ENCODE data around the gene ABCA13.

ABCA13 gene

GRCh38 chr7:48296966-48297365, 125.7 kb downstream of the ABCA13 start:
- no peak overlapping the region for H4K91ac ChIP-seq (ENCODE audit: low read length)
- no peak overlapping the region for H3K4ac ChIP-seq (ENCODE audit: low read depth in 1 of 2, low read length in 2 of 2)
- H2AK5ac ChIP-seq (ENCODE audit: low read length, severe bottlenecking): no peak overlapping the region
- no peak overlapping the region for H3K23ac ChIP-seq (ENCODE audit: low read length in 2 of 2)
- no peak overlapping the region for H2BK12ac ChIP-seq (ENCODE audit: low read length in 2 of 2)
- H3K36me3 ChIP-seq (ENCODE audit: control insufficient read depth in 1 of 2, insufficient read depth in 2 of 2, low read depth in 1 of 2, low read length in 2 of 2): no peaks in the 10 kb centered on the region
- no peaks in the 10 kb centered on the region for H3K27me3 ChIP-seq (ENCODE audit: control insufficient read depth in 1 of 2, insufficient read depth in 1 of 2, low read length in 2 of 2)
- H3K9me3 ChIP-seq (ENCODE audit: control insufficient read depth, low read length): no peaks in the 10 kb centered on the region
- DNase-seq: no peak
- no peak overlapping the region for H2BK5ac ChIP-seq (ENCODE audit: low read depth, low read length, poor library complexity, severe bottlenecking)
- H3K14ac ChIP-seq (ENCODE audit: low read length in 2 of 2): no peak overlapping the region
- H2BK15ac ChIP-seq (ENCODE audit: low read depth, poor library complexity, severe bottlenecking): no peak overlapping the region
- H3K4me1 ChIP-seq (ENCODE audit: control insufficient read depth, insufficient read depth, low read depth, low read length): no peaks in the 10 kb centered on the region
- no peak overlapping the region for H3K18ac ChIP-seq (ENCODE audit: low read depth in 1 of 2, low read length in 2 of 2)
- no peak overlapping the region for H3K9ac ChIP-seq (ENCODE audit: low read length)
- no peak overlapping the region for H3K4me2 ChIP-seq (ENCODE audit: low read length, poor library complexity, severe bottlenecking)
- H4K8ac ChIP-seq (ENCODE audit: low read length): no peak overlapping the region
- no peak overlapping the region for H2AFZ ChIP-seq (ENCODE audit: low read depth, low read length)
- no peak overlapping the region for H2BK120ac ChIP-seq (ENCODE audit: low read depth, low read length)
- WGBS: 38% methylated on average over 2 of the region's 2 CpGs
- no peak overlapping the region for H3K27ac ChIP-seq (ENCODE audit: low read length, poor library complexity, severe bottlenecking)
- H3K79me1 ChIP-seq (replicated peaks; ENCODE audit: low read length, poor library complexity, severe bottlenecking): no peaks in the 10 kb centered on the region
- no peak overlapping the region for H3K4me3 ChIP-seq (ENCODE audit: insufficient read depth in 1 of 2, low read depth in 1 of 2, low read length in 2 of 2)

- H3K9me3 ChIP-seq (ENCODE audit: control insufficient read depth, low read length): no peaks in the 10 kb centered on the region
- no peak overlapping the region for H2BK120ac ChIP-seq (ENCODE audit: low read depth, low read length)
- H2AFZ ChIP-seq (ENCODE audit: low read depth, low read length): no peak overlapping the region
- no peaks in the 10 kb centered on the region for H3K79me1 ChIP-seq (replicated peaks; ENCODE audit: low read length, poor library complexity, severe bottlenecking)
- H3K27ac ChIP-seq (ENCODE audit: low read length, poor library complexity, severe bottlenecking): no peak overlapping the region
- no peak overlapping the region for H3K23ac ChIP-seq (ENCODE audit: low read length in 2 of 2)
- no peak overlapping the region for H2AK5ac ChIP-seq (ENCODE audit: low read length, severe bottlenecking)
- no peak overlapping the region for H3K18ac ChIP-seq (ENCODE audit: low read depth in 1 of 2, low read length in 2 of 2)
- H3K4me3 ChIP-seq (ENCODE audit: insufficient read depth in 1 of 2, low read depth in 1 of 2, low read length in 2 of 2): no peak overlapping the region
- 16% methylated on average over 4 of the region's 5 CpGs for WGBS
- no peak overlapping the region for H2BK5ac ChIP-seq (ENCODE audit: low read depth, low read length, poor library complexity, severe bottlenecking)
- no peaks in the 10 kb centered on the region for H3K36me3 ChIP-seq (ENCODE audit: control insufficient read depth in 1 of 2, insufficient read depth in 2 of 2, low read depth in 1 of 2, low read length in 2 of 2)
- H4K8ac ChIP-seq (ENCODE audit: low read length): no peak overlapping the region
- no peak overlapping the region for H4K91ac ChIP-seq (ENCODE audit: low read length)
- no peak overlapping the region for H3K14ac ChIP-seq (ENCODE audit: low read length in 2 of 2)
- H2BK15ac ChIP-seq (ENCODE audit: low read depth, poor library complexity, severe bottlenecking): no peak overlapping the region
- H3K27me3 ChIP-seq (ENCODE audit: control insufficient read depth in 1 of 2, insufficient read depth in 1 of 2, low read length in 2 of 2): no peaks in the 10 kb centered on the region
- no peak overlapping the region for H3K4me2 ChIP-seq (ENCODE audit: low read length, poor library complexity, severe bottlenecking)
- peak; percentile 1 for DNase-seq
- no peak overlapping the region for H3K4ac ChIP-seq (ENCODE audit: low read depth in 1 of 2, low read length in 2 of 2)
- no peak overlapping the region for H2BK12ac ChIP-seq (ENCODE audit: low read length in 2 of 2)
- no peaks in the 10 kb centered on the region for H3K4me1 ChIP-seq (ENCODE audit: control insufficient read depth, insufficient read depth, low read depth, low read length)
- H3K9ac ChIP-seq (ENCODE audit: low read length): peak overlapping the region; percentile 37
Observed at GRCh38 chr7:48298779-48299178, 127.5 kb downstream of the ABCA13 start.

GRCh38 chr7:48299580-48300169, 128.4 kb downstream of the ABCA13 start:
- Histone ChIP-seq H3K79me1 (replicated peaks; ENCODE audit: low read length, poor library complexity, severe bottlenecking) (no peaks in the 10 kb centered on the region), H2AFZ (ENCODE audit: low read depth, low read length) (no peak overlapping the region), H4K91ac (ENCODE audit: low read length) (no peak overlapping the region), H3K36me3 (ENCODE audit: control insufficient read depth in 1 of 2, insufficient read depth in 2 of 2, low read depth in 1 of 2, low read length in 2 of 2) (no peaks in the 10 kb centered on the region), H3K4me2 (ENCODE audit: low read length, poor library complexity, severe bottlenecking) (no peak overlapping the region), H3K27ac (ENCODE audit: low read length, poor library complexity, severe bottlenecking) (no peak overlapping the region), H3K18ac (ENCODE audit: low read depth in 1 of 2, low read length in 2 of 2) (no peak overlapping the region), H3K14ac (ENCODE audit: low read length in 2 of 2) (no peak overlapping the region), H3K4ac (ENCODE audit: low read depth in 1 of 2, low read length in 2 of 2) (no peak overlapping the region), H2BK120ac (ENCODE audit: low read depth, low read length) (no peak overlapping the region), H3K9ac (ENCODE audit: low read length) (peak overlapping the region; percentile 37), H4K8ac (ENCODE audit: low read length) (no peak overlapping the region), H3K23ac (ENCODE audit: low read length in 2 of 2) (no peak overlapping the region), H3K9me3 (ENCODE audit: control insufficient read depth, low read length) (no peaks in the 10 kb centered on the region), H2BK12ac (ENCODE audit: low read length in 2 of 2) (no peak overlapping the region), H2BK5ac (ENCODE audit: low read depth, low read length, poor library complexity, severe bottlenecking) (no peak overlapping the region), H3K4me1 (ENCODE audit: control insufficient read depth, insufficient read depth, low read depth, low read length) (no peaks in the 10 kb centered on the region), H3K4me3 (ENCODE audit: insufficient read depth in 1 of 2, low read depth in 1 of 2, low read length in 2 of 2) (no peak overlapping the region), H2AK5ac (ENCODE audit: low read length, severe bottlenecking) (no peak overlapping the region), H3K27me3 (ENCODE audit: control insufficient read depth in 1 of 2, insufficient read depth in 1 of 2, low read length in 2 of 2) (no peaks in the 10 kb centered on the region), H2BK15ac (ENCODE audit: low read depth, poor library complexity, severe bottlenecking) (no peak overlapping the region)
- DNase-seq: peak; percentile 51
- 27% methylated on average over 4 of the region's 4 CpGs for WGBS

GRCh38 chr7:48300301-48300700, 129.0 kb downstream of the ABCA13 start:
- WGBS: 18% methylated on average over 2 of the region's 2 CpGs
- Histone ChIP-seq H3K9ac (ENCODE audit: low read length) (no peak overlapping the region), H3K4ac (ENCODE audit: low read depth in 1 of 2, low read length in 2 of 2) (no peak overlapping the region), H2BK15ac (ENCODE audit: low read depth, poor library complexity, severe bottlenecking) (no peak overlapping the region), H3K27ac (ENCODE audit: low read length, poor library complexity, severe bottlenecking) (no peak overlapping the region), H3K14ac (ENCODE audit: low read length in 2 of 2) (no peak overlapping the region), H3K79me1 (replicated peaks; ENCODE audit: low read length, poor library complexity, severe bottlenecking) (no peaks in the 10 kb centered on the region), H3K36me3 (ENCODE audit: control insufficient read depth in 1 of 2, insufficient read depth in 2 of 2, low read depth in 1 of 2, low read length in 2 of 2) (no peaks in the 10 kb centered on the region), H3K4me1 (ENCODE audit: control insufficient read depth, insufficient read depth, low read depth, low read length) (no peaks in the 10 kb centered on the region), H3K4me3 (ENCODE audit: insufficient read depth in 1 of 2, low read depth in 1 of 2, low read length in 2 of 2) (no peak overlapping the region), H3K18ac (ENCODE audit: low read depth in 1 of 2, low read length in 2 of 2) (no peak overlapping the region), H2BK120ac (ENCODE audit: low read depth, low read length) (no peak overlapping the region), H4K8ac (ENCODE audit: low read length) (no peak overlapping the region), H3K4me2 (ENCODE audit: low read length, poor library complexity, severe bottlenecking) (no peak overlapping the region), H2AFZ (ENCODE audit: low read depth, low read length) (no peak overlapping the region), H3K27me3 (ENCODE audit: control insufficient read depth in 1 of 2, insufficient read depth in 1 of 2, low read length in 2 of 2) (no peaks in the 10 kb centered on the region), H2AK5ac (ENCODE audit: low read length, severe bottlenecking) (no peak overlapping the region), H3K9me3 (ENCODE audit: control insufficient read depth, low read length) (no peaks in the 10 kb centered on the region), H4K91ac (ENCODE audit: low read length) (no peak overlapping the region), H2BK12ac (ENCODE audit: low read length in 2 of 2) (no peak overlapping the region), H3K23ac (ENCODE audit: low read length in 2 of 2) (no peak overlapping the region), H2BK5ac (ENCODE audit: low read depth, low read length, poor library complexity, severe bottlenecking) (no peak overlapping the region)
- DNase-seq: no peak
